Measurements from ENCODE around the gene BTF3. TPM values are rescaled to one million over a fixed set of nuclear protein-coding genes. Genes with fewer than 3 reads are reported as not detected.
"Not testable (repeated sequence)": the region's sequence is repeated elsewhere in the genome, so short reads cannot be mapped to it uniquely, and the experiment has no call there.

Gene BTF3
- total RNA-seq, 5 donors from 2014 or later (not counting 1 experiment from before 2014, with no cell fraction given) = 585 to 688 (median 639) TPM

GRCh38 chr5:73483676-73484075 is 14.6 kb upstream of the BTF3 start:
- Histone ChIP-seq H3K27ac (ENCODE audit: low read length) (no peak overlapping the region), H3K4me3 (ENCODE audit: control insufficient read depth in 1 of 2, extremely low read depth in 1 of 2, low read length in 1 of 2) (no peak overlapping the region), H3K27me3 (replicated peaks in 1 of 2; ENCODE audit: control insufficient read depth in 2 of 2, extremely low read depth in 1 of 2, insufficient read depth in 2 of 2, low read length in 1 of 2) (peaks cover 0 to 4% of the 10 kb centered on the region in 2 experiments), H3K4me1 (ENCODE audit: control insufficient read depth in 1 of 2, extremely low read depth in 1 of 2, insufficient read depth in 2 of 2, low read length in 2 of 2) (no peaks in the 10 kb centered on the region), H3K36me3 (ENCODE audit: control insufficient read depth in 2 of 2, extremely low read depth in 1 of 2, insufficient read depth in 1 of 2, low read length in 1 of 2) (no peaks in the 10 kb centered on the region), H3K9me3 (no peaks in the 10 kb centered on the region)
- CTCF ChIA-PET = no interaction called here
- WGBS (ENCODE audit: insufficient coverage) = no CpG with 5 or more reads among the region's 4 CpGs
- DNase-seq (no peak), ATAC-seq (replicated peaks in 1 of 4) (no peak)
- H3K27me3 Mint-ChIP-seq = peaks cover 26 to 48% of the 10 kb centered on the region in 2 donors
- POLR2A ChIA-PET = no interaction called here
- no peaks in the 10 kb centered on the region for H3K9me3 Mint-ChIP-seq
- no peak overlapping the region for H3K4me3 Mint-ChIP-seq
- H3K27ac Mint-ChIP-seq = no peak overlapping the region
- no peaks in the 10 kb centered on the region for H3K4me1 Mint-ChIP-seq
- H3K36me3 Mint-ChIP-seq = no peaks in the 10 kb centered on the region

- ChIA-PET POLR2A (no interaction called here), CTCF (no interaction called here)
- H3K4me1 ChIP-seq (ENCODE audit: control insufficient read depth in 1 of 2, extremely low read depth in 1 of 2, insufficient read depth in 2 of 2, low read length in 2 of 2) = no peaks in the 10 kb centered on the region
- H3K4me1 Mint-ChIP-seq = no peaks in the 10 kb centered on the region
- DNase-seq (no peak), ATAC-seq (replicated peaks in 1 of 4) (no peak)
- peaks cover 25 to 50% of the 10 kb centered on the region in 2 donors for H3K27me3 Mint-ChIP-seq
- no peak overlapping the region for H3K4me3 Mint-ChIP-seq
- H3K27ac ChIP-seq (ENCODE audit: low read length) = no peak overlapping the region
- no CpG with 5 or more reads among the region's 1 CpG for WGBS (ENCODE audit: insufficient coverage)
- H3K4me3 ChIP-seq (ENCODE audit: control insufficient read depth in 1 of 2, extremely low read depth in 1 of 2, low read length in 1 of 2) = no peak overlapping the region
- no peaks in the 10 kb centered on the region for H3K27me3 ChIP-seq (replicated peaks in 1 of 2; ENCODE audit: control insufficient read depth in 2 of 2, extremely low read depth in 1 of 2, insufficient read depth in 2 of 2, low read length in 1 of 2)
- no peak overlapping the region for H3K27ac Mint-ChIP-seq
- H3K9me3 ChIP-seq = no peaks in the 10 kb centered on the region
- H3K9me3 Mint-ChIP-seq = no peaks in the 10 kb centered on the region
- no peaks in the 10 kb centered on the region for H3K36me3 ChIP-seq (ENCODE audit: control insufficient read depth in 2 of 2, extremely low read depth in 1 of 2, insufficient read depth in 1 of 2, low read length in 1 of 2)
- H3K36me3 Mint-ChIP-seq = no peaks in the 10 kb centered on the region
These were observed 13.7 kb upstream of the BTF3 start for GRCh38 chr5:73484511-73484910.

GRCh38 chr5:73485715-73486114 is 12.5 kb upstream of the BTF3 start:
- H3K4me1 Mint-ChIP-seq = no peaks in the 10 kb centered on the region
- H3K9me3 Mint-ChIP-seq = no peaks in the 10 kb centered on the region
- ATAC-seq (replicated peaks in 1 of 4) (no peak), DNase-seq (no peak)
- H3K4me3 Mint-ChIP-seq = no peak overlapping the region
- Histone ChIP-seq H3K36me3 (ENCODE audit: control insufficient read depth in 2 of 2, extremely low read depth in 1 of 2, insufficient read depth in 1 of 2, low read length in 1 of 2) (no peaks in the 10 kb centered on the region), H3K4me1 (ENCODE audit: control insufficient read depth in 1 of 2, extremely low read depth in 1 of 2, insufficient read depth in 2 of 2, low read length in 2 of 2) (no peaks in the 10 kb centered on the region), H3K27me3 (replicated peaks in 1 of 2; ENCODE audit: control insufficient read depth in 2 of 2, extremely low read depth in 1 of 2, insufficient read depth in 2 of 2, low read length in 1 of 2) (peaks cover 0 to 3% of the 10 kb centered on the region in 2 experiments), H3K4me3 (ENCODE audit: control insufficient read depth in 1 of 2, extremely low read depth in 1 of 2, low read length in 1 of 2) (no peak overlapping the region), H3K9me3 (no peaks in the 10 kb centered on the region), H3K27ac (ENCODE audit: low read length) (no peak overlapping the region)
- H3K27me3 Mint-ChIP-seq = peaks cover 24 to 44% of the 10 kb centered on the region in 2 donors
- H3K27ac Mint-ChIP-seq = no peak overlapping the region
- H3K36me3 Mint-ChIP-seq = no peaks in the 10 kb centered on the region
- WGBS (ENCODE audit: insufficient coverage) = 93% methylated on average over 2 of the region's 3 CpGs
- ChIA-PET CTCF (no interaction called here), POLR2A (no interaction called here)

GRCh38 chr5:73486119-73486899 is 11.9 kb upstream of the BTF3 start:
- Histone ChIP-seq H3K4me1 (ENCODE audit: control insufficient read depth in 1 of 2, extremely low read depth in 1 of 2, insufficient read depth in 2 of 2, low read length in 2 of 2) (no peaks in the 10 kb centered on the region), H3K27me3 (replicated peaks in 1 of 2; ENCODE audit: control insufficient read depth in 2 of 2, extremely low read depth in 1 of 2, insufficient read depth in 2 of 2, low read length in 1 of 2) (peaks cover 0 to 5% of the 10 kb centered on the region in 2 experiments), H3K9me3 (no peaks in the 10 kb centered on the region), H3K4me3 (ENCODE audit: control insufficient read depth in 1 of 2, extremely low read depth in 1 of 2, low read length in 1 of 2) (no peak overlapping the region), H3K27ac (ENCODE audit: low read length) (no peak overlapping the region), H3K36me3 (ENCODE audit: control insufficient read depth in 2 of 2, extremely low read depth in 1 of 2, insufficient read depth in 1 of 2, low read length in 1 of 2) (no peaks in the 10 kb centered on the region)
- CTCF ChIA-PET = no interaction called here
- ATAC-seq (replicated peaks in 1 of 4) = no peak
- H3K9me3 Mint-ChIP-seq = no peaks in the 10 kb centered on the region
- 53% methylated on average over 2 of the region's 3 CpGs for WGBS (ENCODE audit: insufficient coverage)
- peaks cover 27 to 44% of the 10 kb centered on the region in 2 donors for H3K27me3 Mint-ChIP-seq
- H3K27ac Mint-ChIP-seq = no peak overlapping the region
- no peaks in the 10 kb centered on the region for H3K36me3 Mint-ChIP-seq
- H3K4me1 Mint-ChIP-seq = no peaks in the 10 kb centered on the region
- DNase-seq = no peak
- no peak overlapping the region for H3K4me3 Mint-ChIP-seq
- POLR2A ChIA-PET = interaction anchor here in 1 of 2 donors (0.6 kb wide), 1 partner anchor 77 kb away, joined by 3 read pairs; no protein-coding TSS in a partner anchor

- H3K36me3 ChIP-seq (ENCODE audit: control insufficient read depth in 2 of 2, extremely low read depth in 1 of 2, insufficient read depth in 1 of 2, low read length in 1 of 2); DNase-seq; H3K9me3 Mint-ChIP-seq; H3K36me3 Mint-ChIP-seq; H3K4me3 ChIP-seq (ENCODE audit: control insufficient read depth in 1 of 2, extremely low read depth in 1 of 2, low read length in 1 of 2); H3K9me3 ChIP-seq; H3K27ac ChIP-seq (ENCODE audit: low read length); H3K4me1 ChIP-seq (ENCODE audit: control insufficient read depth in 1 of 2, extremely low read depth in 1 of 2, insufficient read depth in 2 of 2, low read length in 2 of 2); POLR2A ChIA-PET; H3K4me1 Mint-ChIP-seq; H3K4me3 Mint-ChIP-seq; CTCF ChIA-PET; H3K27me3 ChIP-seq (replicated peaks in 1 of 2; ENCODE audit: control insufficient read depth in 2 of 2, extremely low read depth in 1 of 2, insufficient read depth in 2 of 2, low read length in 1 of 2); H3K27ac Mint-ChIP-seq; ATAC-seq (replicated peaks in 1 of 4): not testable (repeated sequence)
- H3K27me3 Mint-ChIP-seq = peaks cover 31 to 45% of the 10 kb centered on the region in 2 donors
- 97% methylated on average over 4 of the region's 4 CpGs for WGBS (ENCODE audit: insufficient coverage)
These were observed 11.0 kb upstream of the BTF3 start for GRCh38 chr5:73487257-73487656.

GRCh38 chr5:73487815-73488214 is 10.4 kb upstream of the BTF3 start:
- ATAC-seq (replicated peaks in 1 of 4) (no peak), DNase-seq (no peak)
- Histone ChIP-seq H3K9me3 (no peaks in the 10 kb centered on the region), H3K4me1 (ENCODE audit: control insufficient read depth in 1 of 2, extremely low read depth in 1 of 2, insufficient read depth in 2 of 2, low read length in 2 of 2) (no peaks in the 10 kb centered on the region), H3K27ac (ENCODE audit: low read length) (no peak overlapping the region), H3K27me3 (replicated peaks in 1 of 2; ENCODE audit: control insufficient read depth in 2 of 2, extremely low read depth in 1 of 2, insufficient read depth in 2 of 2, low read length in 1 of 2) (peaks cover 0 to 5% of the 10 kb centered on the region in 2 experiments), H3K4me3 (ENCODE audit: control insufficient read depth in 1 of 2, extremely low read depth in 1 of 2, low read length in 1 of 2) (no peak overlapping the region), H3K36me3 (ENCODE audit: control insufficient read depth in 2 of 2, extremely low read depth in 1 of 2, insufficient read depth in 1 of 2, low read length in 1 of 2) (no peaks in the 10 kb centered on the region)
- CTCF ChIA-PET = no interaction called here
- POLR2A ChIA-PET = interaction anchor here in 1 of 2 donors (0.7 kb wide), 1 partner anchor 1872 kb away, joined by 4 read pairs; no protein-coding TSS in a partner anchor
- no peak overlapping the region for H3K4me3 Mint-ChIP-seq
- H3K27me3 Mint-ChIP-seq = peaks cover 37 to 49% of the 10 kb centered on the region in 2 donors
- H3K27ac Mint-ChIP-seq = no peak overlapping the region
- WGBS (ENCODE audit: insufficient coverage) = no CpG with 5 or more reads among the region's 4 CpGs
- no peaks in the 10 kb centered on the region for H3K9me3 Mint-ChIP-seq
- no peaks in the 10 kb centered on the region for H3K36me3 Mint-ChIP-seq
- H3K4me1 Mint-ChIP-seq = no peaks in the 10 kb centered on the region
